GM12874 (cell line): Measurements from ENCODE around the gene ADAM8.

Experiments
- TF ChIP-seq, protein P1 (sequence below): IDR thresholded peaks from 2 replicates; pipeline ENCODE4 v1.5.1; 2011; ENCODE audit warnings: low read depth, mild to moderate bottlenecking, control low read depth, low read length, moderate library complexity; ENCODE audit not compliant: insufficient read depth

The ADAM8 gene

DNA sequence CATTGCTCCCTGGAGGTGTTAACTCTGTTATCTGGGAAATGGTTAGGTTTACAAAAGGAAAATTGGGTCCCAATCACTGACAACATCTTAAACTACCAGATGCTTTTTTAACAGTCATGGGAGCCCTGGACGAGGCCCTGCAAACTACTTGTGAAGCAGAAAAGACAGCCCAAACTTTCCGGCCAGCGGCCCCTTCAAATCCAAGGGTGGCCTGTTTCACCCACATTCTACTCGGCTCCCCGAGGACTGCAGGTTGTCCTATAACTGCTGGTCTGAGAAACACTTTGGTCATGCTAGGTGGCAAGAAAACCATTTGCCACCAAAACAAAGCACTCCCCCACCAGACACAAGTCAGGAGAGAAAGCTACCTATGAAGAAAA, 29.4 kb upstream of the ADAM8 start:
- TF ChIP-seq, protein P1, sequence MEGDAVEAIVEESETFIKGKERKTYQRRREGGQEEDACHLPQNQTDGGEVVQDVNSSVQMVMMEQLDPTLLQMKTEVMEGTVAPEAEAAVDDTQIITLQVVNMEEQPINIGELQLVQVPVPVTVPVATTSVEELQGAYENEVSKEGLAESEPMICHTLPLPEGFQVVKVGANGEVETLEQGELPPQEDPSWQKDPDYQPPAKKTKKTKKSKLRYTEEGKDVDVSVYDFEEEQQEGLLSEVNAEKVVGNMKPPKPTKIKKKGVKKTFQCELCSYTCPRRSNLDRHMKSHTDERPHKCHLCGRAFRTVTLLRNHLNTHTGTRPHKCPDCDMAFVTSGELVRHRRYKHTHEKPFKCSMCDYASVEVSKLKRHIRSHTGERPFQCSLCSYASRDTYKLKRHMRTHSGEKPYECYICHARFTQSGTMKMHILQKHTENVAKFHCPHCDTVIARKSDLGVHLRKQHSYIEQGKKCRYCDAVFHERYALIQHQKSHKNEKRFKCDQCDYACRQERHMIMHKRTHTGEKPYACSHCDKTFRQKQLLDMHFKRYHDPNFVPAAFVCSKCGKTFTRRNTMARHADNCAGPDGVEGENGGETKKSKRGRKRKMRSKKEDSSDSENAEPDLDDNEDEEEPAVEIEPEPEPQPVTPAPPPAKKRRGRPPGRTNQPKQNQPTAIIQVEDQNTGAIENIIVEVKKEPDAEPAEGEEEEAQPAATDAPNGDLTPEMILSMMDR: no peak

DNA sequence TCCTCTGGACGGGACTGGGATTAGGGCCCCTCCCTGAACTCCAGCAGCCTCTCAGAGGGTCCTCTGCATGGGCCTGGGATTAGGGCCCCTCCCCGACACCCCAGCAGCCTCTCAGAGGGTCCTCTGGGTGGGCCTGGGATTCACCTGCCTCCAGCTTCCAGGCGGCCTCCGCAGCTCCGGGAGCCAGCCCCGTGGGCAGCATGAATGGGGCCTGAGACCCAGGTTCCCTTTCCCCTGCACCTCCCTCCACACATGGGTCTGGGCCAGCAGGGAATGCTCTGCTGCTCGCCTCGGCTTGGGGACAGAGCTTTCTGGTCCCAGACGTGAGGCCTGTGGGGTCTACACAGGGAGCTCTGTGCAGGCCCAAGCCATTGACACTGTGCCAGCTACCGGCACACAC, 26.5 kb upstream of the ADAM8 start:
- TF ChIP-seq, protein P1: no peak

DNA sequence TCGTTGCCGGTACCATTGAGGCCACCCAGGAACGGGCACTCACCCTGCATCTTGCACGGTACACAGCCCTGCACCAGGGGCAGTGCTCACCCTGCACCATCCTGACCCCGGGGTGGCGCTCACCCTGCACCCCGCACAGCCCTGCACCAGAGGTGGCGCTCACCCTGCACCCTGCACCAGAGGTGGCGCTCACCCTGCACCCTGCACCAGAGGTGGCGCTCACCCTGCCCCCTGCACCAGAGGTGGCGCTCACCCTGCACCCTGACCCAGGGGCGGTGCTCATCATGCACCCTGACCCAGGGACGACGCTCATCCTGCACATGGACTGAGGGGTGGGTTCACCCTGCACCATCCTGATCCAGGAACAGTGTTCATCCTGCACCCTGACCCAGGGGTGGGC, 25.6 kb upstream of the ADAM8 start:
- TF ChIP-seq, protein P1: no peak

DNA sequence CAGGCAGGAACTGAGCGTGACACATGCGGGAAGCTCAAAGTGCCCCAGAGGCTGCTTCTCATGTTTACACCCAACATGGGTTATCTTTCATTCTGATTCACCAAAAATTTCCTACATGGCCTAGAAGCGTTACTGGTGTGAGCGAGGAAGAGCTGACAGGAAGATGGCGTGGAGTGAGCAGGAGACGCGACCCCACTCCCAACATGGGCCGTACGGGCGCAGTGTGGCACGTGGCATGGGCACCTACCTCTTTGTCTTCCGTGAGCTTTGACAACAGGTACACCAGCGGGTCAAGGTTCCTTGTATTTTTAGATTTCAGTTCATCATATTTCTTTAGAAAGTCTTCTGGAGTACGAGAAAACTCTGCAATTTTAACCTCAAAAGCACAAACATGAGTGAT, 23.1 kb upstream of the ADAM8 start:
- TF ChIP-seq, protein P1: no peak

DNA sequence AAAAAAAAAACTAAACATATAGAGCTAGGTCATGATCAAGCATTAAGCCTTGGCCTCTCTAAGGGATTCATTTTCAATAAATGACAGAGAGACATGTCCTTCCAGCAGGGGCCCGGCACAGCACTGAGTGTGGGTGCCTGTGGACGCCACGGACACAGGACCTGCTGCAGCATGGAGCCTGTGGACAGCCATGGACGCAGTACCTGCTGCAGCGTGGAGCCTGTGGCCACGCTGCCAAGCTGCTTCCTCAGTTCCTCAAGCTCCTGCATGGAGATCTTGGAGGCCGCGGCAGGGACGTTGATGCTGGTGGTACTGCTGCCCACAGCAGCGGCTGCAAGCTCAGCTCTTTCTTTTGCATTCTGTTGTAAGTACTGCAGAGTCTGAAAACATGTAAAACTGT, 22.6 kb upstream of the ADAM8 start:
- TF ChIP-seq, protein P1: no peak

DNA sequence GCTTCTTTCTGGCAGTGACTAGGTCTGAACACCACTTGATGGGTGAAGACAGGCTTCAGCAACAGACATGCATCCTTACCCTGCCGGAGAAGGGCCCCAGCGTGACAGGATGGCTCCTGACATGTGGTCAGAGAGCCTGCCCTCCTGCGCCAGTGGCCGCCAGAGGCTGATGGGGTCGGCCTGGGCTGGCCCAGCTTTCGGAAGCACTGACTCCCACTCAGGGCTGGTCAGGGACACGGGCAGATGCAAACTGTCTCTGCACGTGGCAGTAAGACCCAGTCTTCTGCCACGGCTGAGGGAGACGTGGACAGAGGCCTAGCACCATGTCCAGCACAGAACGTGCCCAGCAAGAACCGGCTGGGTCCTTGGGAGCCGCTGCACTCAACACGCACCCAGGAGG, 21.8 kb upstream of the ADAM8 start:
- TF ChIP-seq, protein P1: no peak

DNA sequence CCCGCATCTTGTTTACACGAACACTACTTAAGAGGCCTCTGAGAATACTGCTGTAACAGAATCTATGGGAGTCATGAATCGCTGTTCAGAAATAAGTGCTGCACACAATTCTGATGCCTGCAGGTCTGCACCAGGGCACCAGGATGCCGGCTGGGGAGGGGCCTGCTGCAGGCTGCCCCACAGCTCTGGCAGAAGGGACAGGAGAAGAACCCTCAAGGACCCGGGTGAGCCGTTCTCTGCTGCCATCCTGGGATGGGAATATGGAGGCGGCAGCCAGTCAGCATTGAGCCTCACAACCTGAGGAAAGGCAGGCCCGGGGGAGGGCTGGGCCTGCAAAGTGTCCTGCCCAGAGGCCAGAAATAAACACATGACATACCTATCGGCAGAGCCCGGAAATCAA, 20.8 kb upstream of the ADAM8 start:
- TF ChIP-seq, protein P1: no peak
